ENCODE data around the gene SQSTM1. TPM values are rescaled to one million over a fixed set of nuclear protein-coding genes. Genes with fewer than 3 reads are reported as not detected.

SQSTM1 gene
- polyA plus RNA-seq (ENCODE audit: low read depth in 6 of 6): 100 to 1,000 TPM; 177 to 246 (median 194) TPM

DNA sequence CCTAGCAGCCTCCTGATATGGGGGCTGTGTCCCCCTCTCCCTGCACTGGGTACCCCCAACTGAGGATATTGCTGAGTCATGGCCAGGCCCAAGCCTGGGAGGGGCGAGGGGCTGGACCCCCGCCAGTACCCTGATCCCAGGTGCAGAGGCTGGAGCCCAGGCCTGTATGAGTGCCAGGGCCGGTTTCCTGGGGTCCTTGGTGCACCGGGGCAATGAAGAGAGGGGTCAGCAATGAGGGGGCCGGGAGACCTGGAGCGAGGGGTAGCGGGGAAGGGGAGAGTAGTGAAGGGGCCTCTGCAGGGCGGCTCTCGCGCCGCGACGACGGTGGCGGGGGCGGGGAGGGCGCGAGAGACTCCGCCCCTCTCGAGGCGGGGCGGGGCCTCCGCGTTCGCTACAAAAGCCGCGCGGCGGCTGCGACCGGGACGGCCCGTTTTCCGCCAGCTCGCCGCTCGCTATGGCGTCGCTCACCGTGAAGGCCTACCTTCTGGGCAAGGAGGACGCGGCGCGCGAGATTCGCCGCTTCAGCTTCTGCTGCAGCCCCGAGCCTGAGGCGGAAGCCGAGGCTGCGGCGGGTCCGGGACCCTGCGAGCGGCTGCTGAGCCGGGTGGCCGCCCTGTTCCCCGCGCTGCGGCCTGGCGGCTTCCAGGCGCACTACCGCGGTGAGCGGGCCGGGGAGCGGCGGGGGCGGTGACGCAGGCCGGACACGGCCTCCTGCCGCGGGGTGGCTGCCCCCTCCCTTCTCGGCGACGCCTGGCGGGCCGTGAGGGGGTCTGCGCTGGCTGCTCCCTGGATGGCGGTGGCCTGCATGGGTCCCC lies at the start of gene SQSTM1:
Gene SQSTM1, plus strand, starts transcription at position 423 of the 815 bp plus-strand sequence. Its CDS starts 32 bp downstream, at position 455.
- Mint-ChIP-seq H3K9me3 (no peaks in the 10 kb centered on the region), H3K27me3 (no peaks in the 10 kb centered on the region), H3K27ac (peak within 1 kb of the TSS; percentile 98 to 99 (median 99)), H3K4me1 (peaks cover 39 to 64% (median 61%) of the 10 kb centered on the region in 3 donors), H3K36me3 (peaks cover 7 to 10% of the 10 kb centered on the region in 2 donors), H3K4me3 (peak within 1 kb of the TSS; percentile 90 to 99 (median 96))
- DNase-seq (peak; percentile 84), ATAC-seq (ENCODE audit: low read depth in 2 of 2) (peak; percentile 33 to 44)

DNA sequence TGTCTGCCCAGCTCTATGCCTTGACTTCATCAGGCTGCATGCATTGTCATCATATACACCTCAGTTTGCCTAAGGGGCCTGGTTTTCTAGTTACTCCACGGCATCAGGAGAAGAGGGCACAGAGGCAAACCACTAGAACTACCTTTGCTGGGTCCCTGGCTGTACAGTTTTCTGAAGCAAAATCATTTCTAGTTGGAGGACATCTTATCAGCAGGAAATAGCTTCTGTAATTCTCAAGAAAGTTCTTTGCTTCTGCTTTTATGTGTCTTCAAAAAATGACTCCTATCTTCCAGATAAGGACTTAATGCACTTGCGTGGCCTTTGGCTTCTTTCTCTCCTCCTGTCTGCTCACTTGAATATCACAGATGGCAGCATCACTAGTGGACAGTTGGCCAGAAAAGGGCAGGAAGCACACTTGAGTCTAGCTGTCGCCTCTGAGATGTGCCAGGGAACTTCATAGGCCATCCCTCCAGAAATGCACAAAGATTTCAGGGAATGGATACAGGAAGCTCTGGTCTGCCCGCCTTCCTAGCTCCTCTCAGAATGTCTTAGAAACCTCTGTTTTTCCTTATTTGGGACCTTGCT lies 49.3 kb upstream of the SQSTM1 start:
- Mint-ChIP-seq H3K27ac (peak overlapping the region in 2 of 6 donors; percentile 35 to 54), H3K27me3 (no peaks in the 10 kb centered on the region), H3K4me1 (peaks cover 9 to 15% (median 14%) of the 10 kb centered on the region in 3 donors), H3K4me3 (no peak overlapping the region), H3K9me3 (peaks cover 0 to 2% (median 0%) of the 10 kb centered on the region in 7 donors), H3K36me3 (peaks cover 8 to 28% of the 10 kb centered on the region in 2 donors)
- no peak for DNase-seq
- no peak for ATAC-seq (ENCODE audit: low read depth in 2 of 2)

DNA sequence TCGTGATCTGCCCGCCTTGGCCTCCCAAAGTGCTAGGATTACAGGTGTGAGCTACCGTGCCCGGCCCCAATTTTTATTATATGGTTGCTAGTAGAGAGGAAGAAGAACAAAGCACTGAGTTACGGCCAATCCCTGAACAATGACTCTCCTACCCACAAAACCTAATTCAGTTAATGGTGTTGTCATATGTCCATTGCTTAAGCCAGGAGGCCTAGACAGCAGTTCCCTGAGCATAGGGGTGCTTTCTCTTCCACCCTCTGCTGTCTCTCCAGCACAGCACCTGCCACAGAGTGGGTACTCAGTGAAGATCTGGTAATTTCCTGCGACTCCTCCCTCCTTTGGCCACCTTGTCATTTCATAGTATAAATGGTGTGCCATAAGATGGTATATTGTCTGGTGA lies 48.4 kb upstream of the SQSTM1 start:
- Mint-ChIP-seq H3K4me3 (no peak overlapping the region), H3K4me1 (peaks cover 7 to 11% (median 9%) of the 10 kb centered on the region in 3 donors), H3K27ac (peak overlapping the region in 1 of 6 donors; percentile 17), H3K36me3 (peaks cover 6 to 28% of the 10 kb centered on the region in 2 donors), H3K27me3 (no peaks in the 10 kb centered on the region), H3K9me3 (peaks cover 0 to 2% (median 0%) of the 10 kb centered on the region in 7 donors)
- ATAC-seq (ENCODE audit: low read depth in 2 of 2): no peak
- DNase-seq: no peak

DNA sequence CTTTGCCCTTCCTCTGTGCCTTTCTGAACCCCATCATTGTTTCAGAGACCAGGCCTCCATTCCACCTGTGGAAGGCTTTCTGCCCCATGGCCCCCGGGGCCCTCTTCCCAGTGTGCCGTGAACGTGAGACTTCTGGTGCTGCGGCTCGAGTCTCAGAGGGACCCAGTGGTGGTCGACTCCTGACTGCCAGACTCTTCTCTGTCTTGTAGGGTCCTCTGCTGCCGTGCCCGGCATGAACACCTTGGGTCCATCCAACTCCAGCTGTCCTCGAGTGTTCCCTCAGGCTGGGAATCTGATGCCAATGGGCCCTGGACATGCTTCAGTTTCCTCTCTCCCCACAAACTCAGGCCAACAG lies 47.0 kb upstream of the SQSTM1 start:
- Mint-ChIP-seq H3K36me3 (peaks cover 11 to 38% of the 10 kb centered on the region in 2 donors), H3K4me3 (no peak overlapping the region), H3K27ac (peak overlapping the region in 1 of 6 donors; percentile 69), H3K9me3 (peaks cover 0 to 2% (median 0%) of the 10 kb centered on the region in 7 donors), H3K27me3 (no peaks in the 10 kb centered on the region), H3K4me1 (peaks cover 3 to 11% (median 6%) of the 10 kb centered on the region in 3 donors)
- ATAC-seq (ENCODE audit: low read depth in 2 of 2) (no peak), DNase-seq (no peak)

GRCh38 chr5:179774442-179774841 lies 46.3 kb upstream of the SQSTM1 start:
- peaks cover 11 to 40% of the 10 kb centered on the region in 2 donors for H3K36me3 Mint-ChIP-seq
- no peak overlapping the region for H3K27ac Mint-ChIP-seq
- no peaks in the 10 kb centered on the region for H3K27me3 Mint-ChIP-seq
- ATAC-seq (ENCODE audit: low read depth in 2 of 2) (no peak), DNase-seq (no peak)
- H3K9me3 Mint-ChIP-seq: peaks cover 0 to 2% (median 0%) of the 10 kb centered on the region in 7 donors
- no peak overlapping the region for H3K4me3 Mint-ChIP-seq
- peaks cover 0 to 11% (median 6%) of the 10 kb centered on the region in 3 donors for H3K4me1 Mint-ChIP-seq

- ATAC-seq (ENCODE audit: low read depth in 2 of 2): no peak
- peak overlapping the region in 1 of 6 donors; percentile 41 for H3K27ac Mint-ChIP-seq
Measured at GRCh38 chr5:179776411-179776938, 44.2 kb upstream of the SQSTM1 start.

GRCh38 chr5:179777456-179777855 lies 43.2 kb upstream of the SQSTM1 start:
- DNase-seq: no peak
- H3K4me3 Mint-ChIP-seq: no peak overlapping the region
- ATAC-seq (ENCODE audit: low read depth in 2 of 2): no peak
- no peaks in the 10 kb centered on the region for H3K27me3 Mint-ChIP-seq
- peaks cover 11 to 32% of the 10 kb centered on the region in 2 donors for H3K36me3 Mint-ChIP-seq
- H3K27ac Mint-ChIP-seq: peak overlapping the region in 3 of 6 donors; percentile 20 to 94 (median 57)
- H3K4me1 Mint-ChIP-seq: peaks cover 0 to 11% (median 3%) of the 10 kb centered on the region in 3 donors
- peaks cover 0 to 2% (median 0%) of the 10 kb centered on the region in 7 donors for H3K9me3 Mint-ChIP-seq

More at GRCh38 chr5:179776411-179776938, 44.2 kb upstream of the SQSTM1 start:
- DNase-seq: no peak
- Mint-ChIP-seq H3K4me1 (peaks cover 0 to 11% (median 3%) of the 10 kb centered on the region in 3 donors), H3K36me3 (peaks cover 11 to 37% of the 10 kb centered on the region in 2 donors), H3K27me3 (no peaks in the 10 kb centered on the region), H3K4me3 (no peak overlapping the region), H3K9me3 (peaks cover 0 to 2% (median 0%) of the 10 kb centered on the region in 7 donors)

GRCh38 chr5:179777909-179778308 lies 42.8 kb upstream of the SQSTM1 start:
- Mint-ChIP-seq H3K4me3 (no peak overlapping the region), H3K36me3 (peaks cover 11 to 27% of the 10 kb centered on the region in 2 donors), H3K27me3 (no peaks in the 10 kb centered on the region), H3K27ac (peak overlapping the region in 2 of 6 donors; percentile 20 to 94), H3K9me3 (peaks cover 0 to 2% (median 0%) of the 10 kb centered on the region in 7 donors), H3K4me1 (peaks cover 0 to 7% (median 3%) of the 10 kb centered on the region in 3 donors)
- ATAC-seq (ENCODE audit: low read depth in 2 of 2): no peak
- DNase-seq: no peak

GRCh38 chr5:179778591-179778990 lies 42.1 kb upstream of the SQSTM1 start:
- DNase-seq: no peak
- Mint-ChIP-seq H3K27ac (peak overlapping the region in 1 of 6 donors; percentile 77), H3K4me3 (no peak overlapping the region), H3K36me3 (peaks cover 11 to 21% of the 10 kb centered on the region in 2 donors), H3K27me3 (no peaks in the 10 kb centered on the region), H3K9me3 (no peaks in the 10 kb centered on the region), H3K4me1 (peaks cover 0 to 3% (median under 1%) of the 10 kb centered on the region in 3 donors)
- ATAC-seq (ENCODE audit: low read depth in 2 of 2): no peak

DNA sequence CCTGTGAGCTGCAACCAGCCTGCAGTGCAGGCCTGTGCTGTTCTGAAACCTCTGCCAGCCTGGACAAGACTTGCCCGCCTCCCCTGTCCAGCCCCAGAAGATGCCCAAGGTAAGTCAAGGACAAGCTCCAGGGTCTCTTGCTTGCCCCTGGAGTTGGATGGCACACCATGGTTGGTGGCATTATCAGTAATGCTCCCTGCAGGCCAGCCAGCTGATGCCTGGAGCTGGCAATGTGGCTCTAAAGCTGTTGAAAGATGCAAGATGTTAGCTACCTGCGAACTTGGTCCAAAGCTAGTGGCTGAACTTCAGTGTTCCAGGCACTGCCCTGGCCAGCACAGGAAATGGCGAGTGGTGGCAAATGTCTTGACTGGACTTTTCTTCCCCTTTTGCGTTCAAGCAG lies 40.9 kb upstream of the SQSTM1 start:
- H3K27me3 Mint-ChIP-seq: no peaks in the 10 kb centered on the region
- peaks cover 0 to 3% (median 0%) of the 10 kb centered on the region in 3 donors for H3K4me1 Mint-ChIP-seq
- ATAC-seq (ENCODE audit: low read depth in 2 of 2): no peak
- DNase-seq: no peak
- no peak overlapping the region for H3K27ac Mint-ChIP-seq
- no peaks in the 10 kb centered on the region for H3K9me3 Mint-ChIP-seq
- H3K4me3 Mint-ChIP-seq: no peak overlapping the region
- H3K36me3 Mint-ChIP-seq: peaks cover 11 to 17% of the 10 kb centered on the region in 2 donors

DNA sequence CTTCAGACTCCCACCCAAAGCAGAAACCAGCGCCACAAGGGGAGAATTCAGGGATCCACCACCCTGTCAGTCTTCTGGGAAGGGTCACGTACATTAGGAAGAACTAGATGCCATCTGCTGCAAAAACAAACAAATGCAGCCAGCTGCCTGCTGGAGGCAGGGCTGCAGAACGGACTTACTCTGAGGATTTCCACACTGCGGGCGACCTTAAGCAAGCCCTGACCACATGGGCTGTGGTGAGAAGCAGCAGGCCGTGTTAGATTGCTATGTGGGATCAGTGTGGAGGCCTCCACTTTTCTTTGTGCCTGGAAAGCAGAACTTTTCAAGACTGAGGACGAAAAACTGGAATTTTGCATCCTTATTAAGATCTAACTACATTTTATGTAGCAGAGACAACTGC lies 40.3 kb upstream of the SQSTM1 start:
- Mint-ChIP-seq H3K27ac (no peak overlapping the region), H3K36me3 (peaks cover 11 to 17% of the 10 kb centered on the region in 2 donors), H3K27me3 (no peaks in the 10 kb centered on the region), H3K4me3 (no peak overlapping the region), H3K9me3 (no peaks in the 10 kb centered on the region), H3K4me1 (peaks cover 0 to 3% (median 0%) of the 10 kb centered on the region in 3 donors)
- DNase-seq (no peak), ATAC-seq (ENCODE audit: low read depth in 2 of 2) (no peak)

GRCh38 chr5:179781846-179782245 lies 38.9 kb upstream of the SQSTM1 start:
- H3K36me3 Mint-ChIP-seq: peaks cover 11 to 17% of the 10 kb centered on the region in 2 donors
- H3K27me3 Mint-ChIP-seq: no peaks in the 10 kb centered on the region
- no peaks in the 10 kb centered on the region for H3K9me3 Mint-ChIP-seq
- DNase-seq (no peak), ATAC-seq (ENCODE audit: low read depth in 2 of 2) (no peak)
- H3K4me1 Mint-ChIP-seq: peaks cover 0 to 8% (median 4%) of the 10 kb centered on the region in 3 donors
- peak overlapping the region in 1 of 6 donors; percentile 40 for H3K27ac Mint-ChIP-seq
- no peak overlapping the region for H3K4me3 Mint-ChIP-seq

GRCh38 chr5:179783128-179783527 lies 37.6 kb upstream of the SQSTM1 start:
- H3K4me1 Mint-ChIP-seq: peaks cover 0 to 5% (median 4%) of the 10 kb centered on the region in 3 donors
- H3K9me3 Mint-ChIP-seq: no peaks in the 10 kb centered on the region
- H3K36me3 Mint-ChIP-seq: peaks cover 5 to 12% of the 10 kb centered on the region in 2 donors
- ATAC-seq (ENCODE audit: low read depth in 2 of 2) (no peak), DNase-seq (no peak)
- no peak overlapping the region for H3K27ac Mint-ChIP-seq
- no peak overlapping the region for H3K4me3 Mint-ChIP-seq
- no peaks in the 10 kb centered on the region for H3K27me3 Mint-ChIP-seq
